ENCODE data around the gene CCNY.
"Not testable (repeated sequence)": the region's sequence is repeated elsewhere in the genome, so short reads cannot be mapped to it uniquely, and the experiment has no call there.

Gene CCNY

DNA sequence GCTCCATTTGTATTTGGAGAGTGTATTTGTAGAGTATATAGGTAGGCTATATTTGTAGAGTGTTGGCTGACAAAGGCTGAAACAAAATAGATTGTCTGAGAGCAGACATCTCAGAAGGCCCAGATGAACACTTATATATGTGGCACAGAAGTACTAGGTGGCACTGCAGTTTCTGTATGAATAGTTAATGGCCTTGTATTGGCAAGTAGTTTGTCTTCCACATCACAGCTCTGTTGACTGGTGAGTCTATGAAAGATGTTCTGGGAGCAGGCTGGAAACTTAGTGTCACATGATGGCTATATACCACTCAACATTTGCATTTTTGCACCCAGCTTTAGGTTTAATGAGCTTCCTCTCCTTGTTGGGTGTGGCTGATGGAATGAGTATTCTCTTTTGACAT, 51.9 kb downstream of the CCNY start:
- DNase-seq = no peak

DNA sequence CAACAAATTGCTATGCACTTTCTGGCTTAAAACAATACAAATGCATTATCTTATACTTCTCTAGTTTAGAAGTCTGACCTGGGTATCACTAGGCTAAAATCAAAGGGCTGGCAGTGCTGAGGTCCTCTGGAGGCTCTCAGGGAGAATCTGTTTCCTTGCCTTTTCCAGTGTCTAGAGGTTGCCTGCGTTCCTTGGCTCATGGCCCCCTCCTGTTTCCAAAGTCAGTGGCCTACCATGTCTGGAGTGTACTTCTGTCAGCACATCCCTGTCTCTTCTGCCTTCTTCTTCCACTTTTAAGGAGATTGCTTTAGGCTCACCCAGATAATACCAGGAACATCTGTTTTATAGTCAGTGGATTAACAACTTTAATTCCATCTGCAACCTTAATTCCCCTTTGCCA, 52.4 kb downstream of the CCNY start:
- DNase-seq = no peak

DNA sequence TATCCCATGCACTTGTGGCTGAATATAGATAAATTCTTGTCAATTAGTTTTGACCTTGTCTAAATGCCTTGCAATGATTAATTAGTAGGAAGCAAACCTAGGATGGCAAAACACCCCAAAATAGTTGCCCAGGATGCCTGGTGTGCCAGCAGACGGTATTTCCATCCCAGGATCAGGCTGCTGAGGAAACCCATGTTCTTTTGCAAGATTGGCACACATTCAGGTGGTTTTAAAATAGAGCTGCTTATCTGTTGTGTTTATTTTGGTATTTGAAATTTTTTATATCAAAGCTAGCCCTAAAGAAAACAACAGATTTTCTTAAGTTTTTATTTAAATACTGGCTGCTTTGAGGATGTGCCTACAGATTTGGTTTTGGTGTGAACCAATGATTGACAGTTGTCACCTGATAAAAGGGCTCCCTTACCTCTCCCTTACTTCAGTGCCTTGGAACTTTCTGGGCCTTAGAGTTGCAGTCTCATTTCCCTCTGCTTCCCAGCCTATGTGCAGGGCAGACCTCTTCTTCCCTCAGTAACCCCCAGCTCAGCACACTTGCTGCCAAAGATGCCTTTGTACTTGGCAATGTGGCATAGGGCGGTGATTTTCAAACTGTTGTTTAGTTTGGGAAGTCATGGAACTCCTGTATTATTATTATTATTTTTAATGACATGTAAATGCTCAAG, 54.0 kb downstream of the CCNY start:
- no peak for DNase-seq

DNA sequence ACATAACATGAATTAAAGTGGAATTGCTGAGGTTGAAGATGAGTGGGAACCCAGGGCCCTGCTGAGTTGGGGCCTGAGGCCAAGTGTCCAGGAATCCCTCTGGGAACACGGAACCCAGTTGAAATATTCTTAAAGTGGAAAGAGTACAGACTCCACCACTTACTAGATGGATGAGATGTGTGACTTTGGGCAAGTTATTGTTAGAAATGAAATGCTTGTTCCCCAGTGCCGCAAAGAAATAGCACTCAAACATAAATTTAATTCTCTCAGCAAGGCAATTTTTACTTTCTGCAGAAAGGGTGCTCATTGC, 54.5 kb downstream of the CCNY start:
- DNase-seq = no peak

DNA sequence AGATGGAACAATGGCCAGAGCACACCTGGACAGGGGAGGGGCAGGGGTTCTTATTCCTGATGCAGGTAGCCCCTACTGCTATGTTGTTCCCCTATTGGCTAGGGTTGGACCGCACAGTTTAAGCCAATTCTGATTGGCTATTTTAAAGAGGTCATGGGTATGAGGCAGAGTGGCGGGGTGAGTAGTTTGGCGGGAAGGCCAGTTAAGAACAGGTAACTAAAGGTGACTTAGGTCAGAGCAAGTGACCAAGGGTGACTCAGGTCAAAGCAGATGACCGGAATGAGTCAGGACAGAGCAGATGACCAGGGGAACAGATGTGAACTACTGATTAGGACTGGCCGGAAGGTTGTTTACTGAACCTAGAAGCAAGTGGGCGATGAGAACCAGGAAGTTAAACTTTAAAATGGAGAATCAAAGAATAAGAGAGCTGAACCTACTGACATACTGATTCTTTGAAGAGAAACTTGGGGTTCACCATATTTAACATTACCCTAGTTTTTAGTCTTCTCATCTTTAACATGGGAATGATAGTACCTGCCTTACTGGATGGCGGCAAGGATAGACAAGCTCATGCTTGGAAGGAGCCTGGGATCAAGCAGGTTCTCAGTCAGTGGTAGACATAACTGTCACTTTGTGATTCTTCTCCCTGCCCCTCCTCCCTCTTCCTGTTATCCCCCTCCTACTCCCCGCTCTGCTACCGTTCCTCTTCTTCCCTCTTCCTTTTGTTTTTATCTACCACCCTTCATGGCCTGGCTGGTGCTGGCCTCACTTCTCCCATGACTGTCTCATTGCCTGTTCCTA, 55.0 kb downstream of the CCNY start:
- DNase-seq = no peak

DNA sequence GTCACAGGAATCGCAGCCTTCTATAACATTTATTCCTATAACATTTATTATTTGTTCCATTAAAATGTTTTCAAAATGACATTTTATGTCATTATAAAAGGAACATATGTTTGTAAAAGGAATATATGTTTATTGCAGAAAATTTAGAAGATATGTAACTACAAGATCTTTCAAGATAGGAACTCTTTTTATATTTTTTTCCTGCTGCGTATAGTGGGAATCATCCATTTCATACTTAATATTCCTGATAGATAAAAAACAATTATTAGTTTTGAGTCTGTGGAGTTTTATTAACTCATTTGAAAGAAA, 55.6 kb downstream of the CCNY start:
- DNase-seq = no peak

DNA sequence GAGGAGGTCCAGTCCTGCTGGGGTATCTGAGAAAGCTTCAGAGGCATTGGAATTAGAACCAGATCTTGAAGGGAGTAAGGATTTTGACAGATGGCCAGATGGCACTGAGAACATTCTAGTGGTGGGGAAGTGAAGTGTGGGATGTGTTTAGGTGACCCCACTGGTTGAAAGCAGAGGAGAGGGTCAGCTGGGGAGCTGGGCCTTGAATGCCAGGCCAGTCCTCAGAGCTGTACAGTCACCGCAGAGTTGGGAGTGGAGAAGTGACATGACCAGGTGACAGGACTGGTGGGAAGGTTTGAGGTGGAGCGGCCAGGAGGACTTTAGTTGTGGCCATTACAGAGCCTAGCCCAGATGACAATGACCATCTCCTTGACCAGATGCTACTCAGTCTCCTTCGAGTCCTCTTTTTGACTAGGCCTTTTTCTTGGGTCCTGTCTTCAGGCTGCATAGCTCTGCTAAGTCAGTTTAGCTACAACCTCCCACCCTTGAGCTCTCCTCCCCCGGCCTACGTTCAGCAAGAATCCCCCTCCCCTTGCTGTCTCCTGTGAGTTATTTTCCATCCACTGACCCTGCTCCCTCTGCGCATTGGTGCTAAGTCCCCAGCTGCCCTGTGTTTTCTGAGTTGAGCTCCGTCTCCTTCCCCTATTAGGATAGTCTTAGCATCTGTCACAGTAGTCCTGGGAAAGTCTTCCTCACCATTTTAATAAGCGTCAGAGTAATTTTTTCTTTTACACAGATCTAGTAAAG, 56.3 kb downstream of the CCNY start:
- no peak for DNase-seq

DNA sequence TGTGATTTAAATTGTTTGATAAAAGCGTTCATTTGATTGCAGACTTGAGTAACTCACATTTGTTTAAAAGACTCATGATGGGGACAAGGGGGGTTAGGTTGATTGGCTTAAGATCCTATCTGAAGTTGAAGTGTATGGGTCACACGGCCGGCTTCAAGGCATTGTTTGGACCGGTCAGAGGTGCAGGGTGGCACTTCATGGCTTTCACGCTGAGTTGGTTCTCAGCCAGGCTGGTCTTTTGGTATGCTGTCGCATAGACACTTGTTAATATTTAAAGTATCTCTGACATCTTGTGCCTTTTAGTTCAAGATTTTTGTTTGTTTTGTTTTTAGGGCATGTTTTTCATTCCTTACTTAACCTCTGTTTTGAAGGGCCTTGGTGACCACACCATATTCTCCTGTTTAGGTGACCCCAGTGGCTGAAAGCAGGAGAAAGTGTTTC, 58.1 kb downstream of the CCNY start:
- no peak for DNase-seq

DNA sequence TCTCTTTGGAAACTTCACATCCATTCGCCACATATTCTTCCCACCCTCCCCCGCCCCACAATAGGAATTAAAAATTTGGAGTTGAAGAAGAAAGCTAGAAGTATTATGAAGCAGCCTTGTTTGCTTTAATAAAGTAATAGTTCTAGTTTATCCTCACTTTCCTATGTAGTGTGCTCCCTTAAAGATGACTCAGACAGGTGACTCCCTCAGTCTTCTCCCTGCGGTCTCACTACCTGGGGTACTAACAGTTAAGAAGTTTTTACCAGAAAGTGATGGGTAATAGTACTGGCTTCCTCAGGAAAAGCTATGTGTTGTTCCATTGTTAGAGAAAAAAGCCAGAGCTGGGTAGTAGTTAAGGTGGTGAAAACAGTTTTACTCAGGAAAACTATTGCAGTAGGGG, 58.6 kb downstream of the CCNY start:
- DNase-seq = no peak

DNA sequence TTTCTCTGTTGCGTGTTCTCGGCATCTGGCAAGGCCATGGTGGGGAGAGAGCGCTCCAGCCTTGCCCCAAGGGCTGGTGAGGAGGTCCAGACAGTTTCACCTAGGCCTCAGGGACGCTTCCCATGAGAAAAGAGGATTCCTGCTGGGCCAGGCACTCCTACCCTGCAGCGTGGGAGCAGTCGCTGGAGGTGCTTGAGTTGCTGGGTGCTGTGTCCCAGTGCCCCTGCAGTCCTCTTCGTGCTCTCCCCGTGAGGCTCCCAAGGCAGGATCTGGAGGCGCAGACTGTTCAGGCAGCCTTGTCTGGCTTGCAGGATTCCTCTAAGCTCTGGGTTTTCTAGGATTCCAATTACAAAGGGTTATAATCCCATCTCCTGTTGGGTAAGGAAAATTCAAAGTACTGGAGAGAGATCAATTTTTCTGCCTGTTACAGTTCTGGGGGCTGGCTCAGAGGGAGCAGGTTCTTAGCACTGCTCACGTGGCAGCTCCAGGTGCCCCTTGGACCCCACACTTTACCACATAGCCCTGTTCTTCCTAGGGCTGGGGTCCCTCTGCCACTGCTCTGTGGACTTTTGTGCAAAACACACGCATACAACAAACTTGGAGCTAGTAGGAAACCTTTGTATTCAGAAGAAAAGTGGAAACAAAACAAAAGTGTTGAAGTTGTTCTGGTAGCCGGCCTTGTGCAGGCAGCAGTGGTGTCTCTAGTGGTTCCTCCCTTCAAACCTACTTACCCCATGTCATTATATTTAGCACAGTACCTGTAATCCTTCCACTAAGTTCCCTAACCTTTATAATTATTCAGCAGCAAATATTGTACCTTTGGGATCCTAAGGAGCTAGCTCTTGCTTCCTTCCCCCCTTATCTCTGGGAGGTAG, 60.5 kb downstream of the CCNY start:
- DNase-seq = no peak

DNA sequence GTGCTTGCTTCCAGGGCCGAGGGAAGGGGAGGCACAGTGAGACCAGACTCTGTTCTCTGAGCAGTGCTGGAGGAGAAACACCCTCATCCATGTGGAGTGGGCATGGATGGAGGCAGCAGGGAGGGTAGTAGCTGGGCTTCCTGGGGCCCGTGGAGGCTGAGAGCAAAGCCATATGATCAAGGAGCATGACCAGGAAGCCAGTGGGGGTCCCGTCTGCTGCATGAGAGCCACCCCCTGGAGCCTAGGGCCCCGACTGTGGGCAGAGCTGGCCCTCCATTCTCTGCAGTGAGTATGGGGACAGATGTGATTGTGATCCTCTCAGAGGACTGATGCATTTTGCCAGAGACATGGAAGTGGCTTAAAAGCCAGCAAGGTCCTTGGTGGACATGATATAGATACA, 61.6 kb downstream of the CCNY start:
- no peak for DNase-seq

DNA sequence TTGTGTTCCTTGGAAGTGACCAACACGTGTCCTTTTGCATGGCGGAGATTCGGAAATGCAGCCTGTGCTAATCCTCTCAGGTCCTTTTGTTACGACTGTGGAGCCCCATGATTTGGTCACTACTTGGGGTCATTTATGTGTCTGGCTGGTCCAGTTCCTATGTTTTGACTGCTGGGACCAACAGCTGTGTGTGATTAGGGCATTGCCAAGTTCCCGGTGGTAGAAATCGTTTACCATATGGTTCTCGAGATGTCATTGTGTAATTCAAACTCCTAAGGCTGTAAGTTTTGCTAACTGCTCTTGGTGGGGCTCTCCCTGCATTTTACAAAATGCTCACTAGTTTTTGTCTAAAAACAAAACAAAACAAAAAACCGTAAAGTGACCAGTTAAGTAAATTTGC, 62.0 kb downstream of the CCNY start:
- no peak for DNase-seq

DNA sequence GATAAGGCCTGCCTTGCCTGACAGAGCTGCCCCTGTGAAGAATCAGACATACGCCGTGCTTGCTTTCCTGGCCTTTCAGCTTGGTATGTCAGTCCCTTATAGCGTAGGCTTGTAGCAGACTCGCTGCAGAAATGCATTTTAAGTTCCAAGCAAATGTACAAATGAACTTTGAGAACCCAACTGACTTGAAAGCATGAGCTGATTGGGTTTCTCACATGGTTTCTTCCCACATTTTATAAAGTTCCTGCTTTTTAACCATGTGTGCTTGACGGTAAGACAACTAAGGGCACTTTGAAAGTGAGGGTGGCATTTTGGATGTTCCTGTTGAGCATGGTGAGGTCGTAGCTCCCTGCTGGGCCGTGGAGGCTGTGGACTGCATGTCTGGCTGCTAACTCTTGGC, 62.6 kb downstream of the CCNY start:
- no peak for DNase-seq

DNA sequence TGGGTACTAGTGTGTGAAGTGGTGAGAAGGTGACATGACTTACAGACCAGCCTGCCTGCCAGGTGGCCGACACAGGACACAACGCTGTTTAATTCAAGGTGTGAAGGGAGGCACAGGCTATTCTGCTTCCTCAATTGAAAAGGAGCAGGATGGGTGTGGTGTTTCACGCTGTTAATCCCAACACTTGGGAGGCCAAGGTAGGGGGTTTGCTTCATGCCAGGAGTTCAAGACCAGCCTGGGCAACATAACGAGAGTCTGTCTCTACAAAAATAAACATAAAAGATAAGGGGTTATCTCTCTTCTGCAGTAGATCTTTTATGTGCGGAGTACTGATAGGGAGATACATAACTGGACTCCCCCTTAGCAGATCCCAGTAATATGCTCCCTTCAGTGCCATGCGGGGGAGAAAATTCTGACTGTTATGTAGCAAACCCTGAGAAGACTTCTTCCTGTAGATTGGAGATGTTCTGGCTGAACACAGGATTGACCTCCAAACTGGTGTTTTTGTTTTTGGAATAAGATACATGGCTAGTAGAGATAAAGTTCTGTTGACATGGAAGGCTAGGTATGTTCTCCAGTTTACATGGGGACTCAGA, 63.2 kb downstream of the CCNY start:
- no peak for DNase-seq

DNA sequence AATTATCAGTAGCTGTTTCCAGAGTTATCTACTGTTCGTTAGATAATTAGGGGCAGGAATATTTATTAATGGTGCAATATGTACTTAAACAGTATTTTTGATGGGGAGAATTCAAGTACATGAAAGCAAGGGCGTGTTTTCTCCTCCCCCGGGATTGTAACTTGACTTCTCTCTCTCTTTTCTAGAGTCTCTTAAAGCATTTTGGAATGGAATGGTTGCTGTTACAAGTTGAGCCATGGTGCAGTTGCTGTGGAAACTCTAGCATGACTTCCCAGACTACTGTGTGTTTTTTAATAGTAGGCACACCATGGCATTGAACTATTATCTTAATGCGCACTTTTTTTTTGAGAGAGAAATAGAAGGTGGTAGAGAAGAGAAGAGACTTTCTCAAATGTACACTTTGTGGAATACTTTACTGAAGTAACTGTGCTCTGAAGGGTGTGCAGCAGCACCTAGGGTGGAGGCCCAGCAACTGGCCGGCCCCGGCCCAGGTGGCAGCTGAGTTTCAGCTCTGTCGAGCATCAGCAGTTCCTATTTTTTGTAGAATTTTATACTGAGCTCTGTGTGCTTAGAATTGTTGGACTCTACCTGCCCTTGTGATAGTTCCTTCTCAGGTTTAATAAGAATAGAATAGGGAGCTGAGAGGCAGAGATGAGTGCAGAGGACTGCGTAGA, 64.4 kb downstream of the CCNY start:
- DNase-seq = no peak

DNA sequence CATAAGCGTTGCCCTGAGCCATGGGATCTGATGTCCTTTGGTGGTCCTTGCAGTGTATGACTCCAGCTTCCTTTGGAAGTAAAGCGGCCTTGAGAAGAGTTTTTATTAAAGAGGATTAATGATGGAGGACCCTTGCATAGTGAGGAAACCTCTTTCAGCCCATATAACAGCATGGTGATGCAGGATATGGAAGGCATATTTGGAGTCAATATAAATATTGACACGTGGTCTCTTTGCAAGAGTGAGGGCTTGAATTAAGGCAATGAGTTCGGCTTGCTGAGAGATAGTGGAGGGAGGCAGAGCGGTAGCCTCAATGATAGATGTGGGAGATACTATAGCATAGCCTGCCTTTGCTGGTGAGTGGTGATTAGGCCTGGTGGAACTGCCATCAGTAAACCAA, 67.2 kb downstream of the CCNY start:
- not testable (repeated sequence) for DNase-seq

DNA sequence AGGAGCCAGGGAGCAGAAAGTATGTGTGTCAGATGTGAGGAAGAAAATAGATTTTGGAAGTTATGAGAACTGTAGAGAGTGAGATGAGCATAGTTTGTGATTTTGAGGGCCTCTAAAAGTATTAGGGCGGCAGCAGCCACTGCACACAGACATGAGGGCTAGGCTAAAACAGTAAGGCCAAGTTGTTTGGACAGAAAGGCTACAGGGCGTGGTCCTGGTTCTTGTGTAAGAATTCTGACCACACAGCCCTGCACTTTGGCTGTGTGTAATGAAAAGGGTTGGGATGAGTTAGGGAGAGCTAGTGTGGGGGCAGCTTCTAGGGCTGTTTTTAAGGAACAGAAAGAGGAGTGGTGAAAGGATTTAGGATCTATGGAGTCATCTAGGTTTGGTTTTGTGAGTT, 67.8 kb downstream of the CCNY start:
- DNase-seq = not testable (repeated sequence)

DNA sequence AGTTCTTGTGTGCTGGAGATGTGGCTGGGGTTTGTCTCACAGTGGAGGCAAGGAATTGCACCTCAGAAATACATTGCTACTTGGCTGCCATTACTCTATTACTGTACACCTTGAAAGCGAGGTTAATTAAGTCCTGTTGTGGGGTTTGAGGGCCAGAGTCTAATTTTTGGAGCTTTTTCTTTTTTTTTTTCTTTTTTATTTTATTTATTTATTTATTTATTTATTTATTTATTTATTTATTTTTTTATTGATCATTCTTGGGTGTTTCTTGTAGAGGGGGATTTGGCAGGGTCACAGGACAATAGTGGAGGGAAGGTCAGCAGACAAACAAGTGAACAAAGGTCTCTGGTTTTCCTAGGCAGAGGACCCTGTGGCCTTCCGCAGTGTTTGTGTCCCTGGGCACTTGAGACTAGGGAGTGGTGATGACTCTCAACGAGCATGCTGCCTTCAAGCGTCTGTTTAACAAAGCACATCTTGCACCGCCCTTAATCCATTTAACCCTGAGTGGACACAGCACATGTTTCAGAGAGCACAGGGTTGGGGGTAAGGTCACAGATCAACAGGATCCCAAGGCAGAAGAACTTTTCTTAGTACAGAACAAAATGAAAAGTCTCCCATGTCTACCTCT, 69.8 kb downstream of the CCNY start:
- not testable (repeated sequence) for DNase-seq

DNA sequence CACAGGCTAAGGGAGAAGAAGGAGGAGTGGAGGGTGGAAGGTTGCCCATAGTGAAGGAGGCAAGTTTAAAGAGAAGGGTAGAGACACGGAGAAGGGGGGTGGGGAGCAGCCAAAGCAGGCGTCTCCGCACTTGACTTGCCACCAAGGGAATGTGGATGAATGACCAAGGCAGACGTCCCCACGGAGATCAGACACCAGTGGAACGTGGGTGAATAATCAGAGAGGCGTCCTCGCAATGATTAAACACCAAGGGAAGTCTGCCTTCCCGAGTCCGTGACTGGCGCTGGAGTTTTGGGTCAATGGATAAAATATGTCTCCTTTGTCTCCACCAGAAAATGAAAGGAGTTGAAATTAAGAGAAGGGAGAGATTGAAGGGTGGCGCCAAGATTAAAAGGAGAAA, 71.4 kb downstream of the CCNY start:
- not testable (repeated sequence) for DNase-seq

DNA sequence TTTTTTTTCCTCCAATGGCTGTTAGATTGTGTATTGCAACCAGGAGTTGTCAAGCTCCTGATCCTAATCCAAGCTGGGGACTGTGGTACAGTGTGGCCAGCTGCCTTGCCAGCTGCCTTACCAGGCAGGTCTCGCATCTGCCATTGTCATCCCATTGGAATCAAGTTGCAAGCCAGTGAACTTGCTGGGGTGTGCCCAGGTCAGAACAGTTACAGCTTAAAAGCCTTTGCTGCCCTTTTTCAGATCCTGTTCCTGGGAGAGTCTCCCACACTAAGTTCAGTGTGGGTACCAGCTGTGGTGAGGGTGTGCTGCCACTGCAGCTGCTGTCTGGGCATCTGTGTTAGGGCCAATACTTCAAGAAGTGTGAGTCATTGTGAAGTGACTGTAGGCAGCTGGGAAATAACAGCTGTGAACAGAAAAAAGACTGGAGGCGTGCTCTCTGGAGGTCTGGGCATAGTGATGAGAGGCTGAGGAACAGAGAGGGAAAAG, 72.8 kb downstream of the CCNY start:
- DNase-seq = peak; percentile 85

DNA sequence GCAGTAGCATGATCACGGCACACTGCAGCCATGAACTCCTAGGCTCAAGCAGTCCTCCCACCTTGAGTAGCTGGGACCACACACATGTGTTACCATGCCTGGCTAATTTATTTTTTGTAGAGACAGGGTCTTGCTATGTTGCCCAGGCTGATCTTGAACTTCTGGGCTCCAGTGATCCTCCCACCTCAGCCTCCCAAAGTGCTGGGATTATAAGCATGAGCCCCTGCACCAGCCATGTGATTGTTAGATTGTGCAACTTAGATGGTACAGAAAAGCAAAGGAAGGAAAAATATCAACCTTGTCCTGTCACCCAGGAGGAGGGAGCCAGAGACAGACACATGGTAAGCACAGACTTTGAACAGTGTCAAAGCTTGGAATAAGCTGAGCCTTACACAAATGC, 73.5 kb downstream of the CCNY start:
- no peak for DNase-seq
